Pancreas (tissue), 10 donors: ENCODE results near the gene TNFRSF12A. TPM values are rescaled to one million over a fixed set of nuclear protein-coding genes. Genes with fewer than 3 reads are reported as not detected.

Experiments
- ATAC-seq, 4 donors: fragments of 200-7000 bp; cut with Tn5 transposase; one replicate each; pipeline versions ENCODE4 v1.8.0 to v1.9.1; 2020; ENCODE audit warnings: mild to moderate bottlenecking in 4 of 4, moderate library complexity in 4 of 4
- DNase-seq, 6 donors: peaks; one replicate each; pipeline ENCODE4 v3.0.0-alpha.2; 2020
- FAIRE-seq: peaks from 2 replicates; lab custom pipeline; 2012; peaks lifted over from hg19 to GRCh38; lab: Jason Lieb, UNC
- H3K27ac ChIP-seq, 4 donors: fragments of 200-600 bp; sonication (generic); 1 replicate in 3 of 4; 2 replicates in 1 of 4; pipeline versions ENCODE4 v1.5.0 to v1.8.0; 2020
- H3K27me3 ChIP-seq, 4 donors: fragments of 200-600 bp; one replicate each; pipeline ENCODE4 v1.8.0; 2021
- H3K36me3 ChIP-seq, 3 donors: fragments of 200-600 bp; sonication (generic) in 1 of 3; one replicate each; pipeline versions ENCODE4 v1.5.0 to v1.8.0; 2020 to 2021
- H3K4me1 ChIP-seq, 3 donors: fragments of 200-600 bp; one replicate each; pipeline ENCODE4 v1.8.0; 2021
- H3K4me3 ChIP-seq, 4 donors: fragments of 200-600 bp; sonication (generic) in 2 of 4; one replicate each; pipeline versions ENCODE4 v1.5.0 to v1.8.0; 2020 to 2021
- H3K9me3 ChIP-seq, 4 donors: fragments of 200-600 bp; one replicate each; pipeline ENCODE4 v1.8.0; 2021
- WGBS, 2 donors: extraction: QIAGEN DNeasy Blood & Tissue Kit; methylation state at CpG; one replicate each; pipeline ENCODE4 v1.1.7; 2013; 5-methylcytosine and 5-hydroxymethylcytosine counted together
- intact Hi-C, 3 donors: fragments of 100-400 bp; cut with DNase I; formaldehyde crosslinking; loops; one replicate each; pipeline versions ENCODE4 v1.11.1 to v1.14.2; 2022
- polyA plus RNA-seq, 2 donors: library from polyadenylated mRNA; stranded (reverse); fragments of 200-250 nt; gene quantifications; one replicate each; pipeline ENCODE4 v1.2.3, GENCODE V29; 2013
- total RNA-seq, 6 donors: library from RNA; stranded (reverse); fragmentation: NEBNext Ultra II Directional in 4 of 6; extraction: Animal tissue kit (Norgen Biotek cat#: 25700) in 4 of 6; gene quantifications; one replicate each; pipeline versions ENCODE4 v1.2.1 to v1.2.4, GENCODE V29; 2021 to 2023
- TF ChIP-seq, protein P1 (sequence below), 4 donors: fragments of 200-600 bp; sonication (generic) in 3 of 4; IDR thresholded peaks; one replicate each; pipeline versions ENCODE4 v1.5.0 to v1.8.0; 2021; ENCODE audit warnings: antibody characterized with exemption in 4 of 4
- donor health status: healthy with polysubstance abuse.
- donor health status: DM: no; HTN: no; CAD: no; lungs with moderate emphysema.
- donor health status: DM: no; HTN: no; CAD: no.
- donor health status: control.
- donor health status: control.
- donor health status: Bipolar disorder and iron deficiency.
- donor health status: DM: yes; HTN: yes; CAD: no.
- donor health status: DM: no; HTN: no; CAD: no.
- donor health status: DM: no; HTN: no; CAD: no.
- donor health status: DM: yes; HTN: yes; CAD: no.

The TNFRSF12A gene
- total and polyA plus RNA-seq, 8 donors: 26.8 to 185 (median 77.4) TPM

GRCh38 chr16:2983706-2984136 lies 36.4 kb upstream of the TNFRSF12A start:
- no peaks in the 10 kb centered on the region for H3K36me3 ChIP-seq
- H3K4me3 ChIP-seq: peak overlapping the region in 1 of 4 donors; percentile 13
- FAIRE-seq (no peak), DNase-seq (peak in 5 of 6 donors; percentile 66 to 94 (median 84)), ATAC-seq (peak; percentile 26 to 64 (median 54))
- no peaks in the 10 kb centered on the region for H3K27me3 ChIP-seq
- intact Hi-C loops: loop anchor here in 1 of 3 donors (5.0 kb wide), 1 partner anchor 61 kb away; no protein-coding TSS in a partner anchor
- no peak overlapping the region for H3K27ac ChIP-seq
- no peaks in the 10 kb centered on the region for H3K9me3 ChIP-seq
- WGBS, 2 donors: 8 to 9% methylated on average over 42 of the region's 42 CpGs
- peaks cover 13 to 45% (median 17%) of the 10 kb centered on the region in 3 donors for H3K4me1 ChIP-seq
- TF ChIP-seq, protein P1, sequence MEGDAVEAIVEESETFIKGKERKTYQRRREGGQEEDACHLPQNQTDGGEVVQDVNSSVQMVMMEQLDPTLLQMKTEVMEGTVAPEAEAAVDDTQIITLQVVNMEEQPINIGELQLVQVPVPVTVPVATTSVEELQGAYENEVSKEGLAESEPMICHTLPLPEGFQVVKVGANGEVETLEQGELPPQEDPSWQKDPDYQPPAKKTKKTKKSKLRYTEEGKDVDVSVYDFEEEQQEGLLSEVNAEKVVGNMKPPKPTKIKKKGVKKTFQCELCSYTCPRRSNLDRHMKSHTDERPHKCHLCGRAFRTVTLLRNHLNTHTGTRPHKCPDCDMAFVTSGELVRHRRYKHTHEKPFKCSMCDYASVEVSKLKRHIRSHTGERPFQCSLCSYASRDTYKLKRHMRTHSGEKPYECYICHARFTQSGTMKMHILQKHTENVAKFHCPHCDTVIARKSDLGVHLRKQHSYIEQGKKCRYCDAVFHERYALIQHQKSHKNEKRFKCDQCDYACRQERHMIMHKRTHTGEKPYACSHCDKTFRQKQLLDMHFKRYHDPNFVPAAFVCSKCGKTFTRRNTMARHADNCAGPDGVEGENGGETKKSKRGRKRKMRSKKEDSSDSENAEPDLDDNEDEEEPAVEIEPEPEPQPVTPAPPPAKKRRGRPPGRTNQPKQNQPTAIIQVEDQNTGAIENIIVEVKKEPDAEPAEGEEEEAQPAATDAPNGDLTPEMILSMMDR (IDR thresholded peaks at IDR 0.05): peak; percentile 95 to 97 (median 96)

DNA sequence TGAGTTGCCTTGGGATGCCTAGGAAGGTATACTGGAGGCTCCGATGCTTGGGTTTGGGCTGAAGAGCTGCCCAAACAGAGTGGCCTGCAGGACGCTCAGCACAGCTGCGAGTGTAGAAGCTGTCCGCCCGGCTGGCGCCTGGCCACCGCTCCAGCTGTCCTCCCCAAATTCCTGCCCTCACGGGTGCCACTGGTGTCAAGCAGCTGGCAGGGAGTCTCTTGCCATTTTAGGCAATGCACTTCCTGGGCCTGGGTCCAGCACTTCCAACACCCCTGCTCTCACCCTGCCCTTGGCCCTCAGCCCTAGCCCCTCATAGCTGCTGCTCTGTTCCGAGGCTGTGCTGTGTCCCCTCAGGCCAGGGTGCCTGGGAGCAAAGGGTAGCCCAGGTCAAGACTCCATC lies 34.7 kb upstream of the TNFRSF12A start:
- H3K4me1 ChIP-seq: peaks cover 13 to 39% (median 17%) of the 10 kb centered on the region in 3 donors
- intact Hi-C loops: no loop called here
- H3K27me3 ChIP-seq: no peaks in the 10 kb centered on the region
- H3K27ac ChIP-seq: peak overlapping the region; percentile 70 to 84 (median 71)
- no peak for FAIRE-seq
- ATAC-seq: peak; percentile 40 to 56 (median 46)
- TF ChIP-seq, protein P1 (IDR thresholded peaks at IDR 0.05): no peak
- 5 to 19% methylated on average over 9 of the region's 9 CpGs for WGBS, 2 donors
- no peak overlapping the region for H3K4me3 ChIP-seq
- no peaks in the 10 kb centered on the region for H3K9me3 ChIP-seq
- H3K36me3 ChIP-seq: no peaks in the 10 kb centered on the region
- peak in 5 of 6 donors; percentile 79 to 93 (median 83) for DNase-seq

- peaks cover 13 to 37% (median 17%) of the 10 kb centered on the region in 3 donors for H3K4me1 ChIP-seq
- no peaks in the 10 kb centered on the region for H3K36me3 ChIP-seq
- WGBS, 2 donors: 18 to 20% methylated on average over 15 of the region's 15 CpGs
- DNase-seq (peak; percentile 77 to 96 (median 89)), ATAC-seq (peak; percentile 77 to 88 (median 86)), FAIRE-seq (no peak)
- intact Hi-C loops: no loop called here
- no peaks in the 10 kb centered on the region for H3K9me3 ChIP-seq
- TF ChIP-seq, protein P1 (IDR thresholded peaks at IDR 0.05): no peak
- H3K4me3 ChIP-seq: no peak overlapping the region
- peak overlapping the region; percentile 70 to 84 (median 71) for H3K27ac ChIP-seq
- no peaks in the 10 kb centered on the region for H3K27me3 ChIP-seq
Observed at GRCh38 chr16:2985893-2986355, 34.2 kb upstream of the TNFRSF12A start.

- FAIRE-seq (no peak), DNase-seq (no peak), ATAC-seq (no peak)
- intact Hi-C loops: no loop called here
- Histone ChIP-seq H3K27me3 (no peaks in the 10 kb centered on the region), H3K36me3 (no peaks in the 10 kb centered on the region), H3K4me1 (peaks cover 13 to 30% (median 17%) of the 10 kb centered on the region in 3 donors), H3K27ac (no peak overlapping the region), H3K9me3 (no peaks in the 10 kb centered on the region), H3K4me3 (no peak overlapping the region)
- WGBS, 2 donors: 83 to 86% methylated on average over 17 of the region's 17 CpGs
- TF ChIP-seq, protein P1 (IDR thresholded peaks at IDR 0.05): no peak
Observed at GRCh38 chr16:2986623-2987188, 33.5 kb upstream of the TNFRSF12A start.

GRCh38 chr16:2987286-2987685 lies 32.9 kb upstream of the TNFRSF12A start:
- no peak for FAIRE-seq
- 84 to 90% methylated on average over 9 of the region's 9 CpGs for WGBS, 2 donors
- ATAC-seq: no peak
- TF ChIP-seq, protein P1 (IDR thresholded peaks at IDR 0.05): no peak
- Histone ChIP-seq H3K4me1 (peaks cover 13 to 30% (median 17%) of the 10 kb centered on the region in 3 donors), H3K36me3 (no peaks in the 10 kb centered on the region), H3K4me3 (no peak overlapping the region), H3K9me3 (no peaks in the 10 kb centered on the region), H3K27me3 (no peaks in the 10 kb centered on the region), H3K27ac (no peak overlapping the region)
- intact Hi-C loops: no loop called here
- peak in 1 of 6 donors; percentile 75 for DNase-seq
